Panc1 (cell line): Measurements from ENCODE around the gene RNF167.

ENCODE experiments used
- CTCF ChIP-seq: fragments of 450-650 bp; IDR thresholded peaks from 2 replicates; pipeline ENCODE4 v1.5.1; 2017; ENCODE audit warnings: mild to moderate bottlenecking
- POLR2AphosphoS5 ChIP-seq: IDR thresholded peaks from 2 replicates; pipeline ENCODE4 v1.6.1; 2012; ENCODE audit warnings: mild to moderate bottlenecking, low read depth, low read length, moderate library complexity

DNA sequence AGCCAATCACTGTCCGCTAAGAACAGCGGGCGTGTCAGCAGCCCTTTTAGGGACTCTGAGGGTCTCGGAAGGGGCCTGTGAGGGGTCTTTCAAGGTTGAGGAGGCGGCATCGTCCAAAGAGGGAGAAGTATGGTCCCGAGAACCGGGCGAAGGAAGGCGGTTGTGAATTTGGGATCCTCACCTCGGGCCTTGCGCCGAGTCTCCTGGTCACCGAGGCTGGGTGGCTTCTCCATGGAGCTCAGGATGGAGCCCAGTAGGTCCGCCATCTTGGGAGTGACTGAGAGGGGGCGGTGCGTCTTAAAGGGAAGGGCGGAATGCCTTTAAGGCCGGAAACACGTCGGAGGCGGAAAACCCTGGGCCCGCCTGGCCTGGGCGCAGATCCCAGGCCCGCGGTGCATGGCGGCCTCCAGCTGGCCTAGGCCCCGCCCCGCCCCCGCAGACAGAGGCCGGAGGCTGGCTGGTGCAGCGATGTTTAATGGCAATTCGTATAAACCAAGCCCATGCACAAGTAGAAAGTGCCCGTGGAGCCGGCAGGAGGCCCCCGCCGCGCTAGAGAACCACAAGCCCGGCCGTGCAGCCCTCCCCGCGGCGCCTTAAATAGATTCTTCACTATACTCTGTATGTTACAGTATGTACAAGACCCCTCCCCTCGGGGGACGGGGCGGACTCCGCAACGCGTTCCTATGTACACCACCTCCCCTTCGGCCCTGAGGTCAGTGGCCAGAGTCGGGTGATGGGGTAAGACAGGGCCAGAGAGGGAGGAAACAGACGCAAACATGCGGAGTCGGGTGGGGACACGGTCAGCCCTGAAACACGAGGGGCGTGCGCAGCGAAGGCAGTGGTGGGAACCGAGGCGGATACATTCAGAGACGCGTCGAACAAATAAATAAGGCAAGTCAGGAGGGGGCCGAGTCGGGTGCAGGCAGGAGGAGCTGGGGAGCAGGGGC is 27.7 kb downstream of the RNF167 start, which contains the start of gene SPAG7:
- TF ChIP-seq CTCF (no peak), POLR2AphosphoS5 (peak; percentile 55; the same call in 1 of the 2 replicates)
